Esophagus muscularis mucosa (tissue), 4 donors: Measurements from ENCODE around the gene LKAAEAR1.

Experiments used
- CTCF ChIP-seq, 3 experiments: fragments of 200-600 bp in 2 of 3; fragments of 450-650 bp in 1 of 3; sonication (generic) in 2 of 3; IDR thresholded peaks; one replicate each; pipeline ENCODE4 v1.5.1; 2017 to 2019; ENCODE audit warnings: antibody characterized with exemption in 3 of 3, mild to moderate bottlenecking in 2 of 3, moderate library complexity in 1 of 3
- EP300 ChIP-seq: sonication (generic); formaldehyde crosslinking; IDR thresholded peaks from one replicate; pipeline ENCODE4 v1.6.1; 2017; ENCODE audit warnings: antibody characterized with exemption
- POLR2A ChIP-seq: fragments of 450-650 bp; IDR thresholded peaks from one replicate; pipeline ENCODE4 v1.6.1; 2017; ENCODE audit warnings: antibody characterized with exemption, moderate library complexity, mild to moderate bottlenecking, low read depth
- POLR2AphosphoS5 ChIP-seq, 2 donors: sonication (generic); formaldehyde crosslinking; IDR thresholded peaks; one replicate each; pipeline ENCODE4 v1.6.1; 2017; ENCODE audit warnings: antibody characterized with exemption in 2 of 2

GRCh38 chr20:64119681-64120341 is 35.6 kb upstream of the LKAAEAR1 start:
- no peak for TF ChIP-seq CTCF (IDR thresholded peaks at IDR 0.05)
- no peak for TF ChIP-seq POLR2AphosphoS5 (IDR thresholded peaks at IDR 0.05)
- TF ChIP-seq POLR2A: no peak
- no peak for TF ChIP-seq EP300
